Measurements from ENCODE around the gene ARHGAP42.
"Not testable (repeated sequence)": the region's sequence is repeated elsewhere in the genome, so short reads cannot be mapped to it uniquely, and the experiment has no call there.

ARHGAP42 gene

DNA sequence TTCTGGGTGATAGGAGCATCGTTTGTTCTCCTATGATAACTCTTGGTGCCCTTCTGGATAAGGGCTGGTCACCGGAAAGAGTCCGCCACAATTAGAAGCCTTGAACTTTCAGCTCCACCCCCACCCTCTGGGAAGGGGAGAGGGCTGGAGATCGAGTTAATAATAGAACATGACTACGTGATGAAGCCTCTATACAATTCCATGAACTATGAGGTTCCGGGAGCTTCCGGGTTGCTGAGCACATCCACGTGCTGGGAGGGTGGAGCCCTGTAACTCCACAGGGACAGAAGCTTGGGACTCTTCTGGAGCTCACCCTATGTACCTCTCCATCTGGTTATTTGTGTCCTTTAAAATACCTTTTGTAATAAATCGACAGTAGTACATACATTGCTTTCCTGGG lies 40.3 kb downstream of the ARHGAP42 start:
- no peak for DNase-seq

DNA sequence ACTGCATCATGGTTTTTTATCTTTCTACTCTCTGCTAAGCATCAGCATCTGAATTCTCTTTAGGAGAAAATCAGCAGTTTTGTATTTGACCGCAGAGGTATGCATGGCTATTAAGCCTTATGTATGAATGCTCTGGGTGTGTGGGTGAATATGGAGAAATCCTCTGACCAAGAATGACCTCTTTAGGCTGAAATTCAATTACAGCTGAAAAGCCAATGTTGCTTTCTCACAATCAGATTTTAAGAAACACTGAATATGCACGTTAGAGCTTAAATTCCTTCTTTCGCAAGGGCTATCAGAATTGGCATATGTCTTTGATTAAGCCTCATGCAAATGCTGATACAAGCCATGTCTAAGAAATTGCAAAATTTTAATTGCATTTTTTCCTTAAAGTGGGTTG lies 43.2 kb downstream of the ARHGAP42 start:
- DNase-seq: no peak

DNA sequence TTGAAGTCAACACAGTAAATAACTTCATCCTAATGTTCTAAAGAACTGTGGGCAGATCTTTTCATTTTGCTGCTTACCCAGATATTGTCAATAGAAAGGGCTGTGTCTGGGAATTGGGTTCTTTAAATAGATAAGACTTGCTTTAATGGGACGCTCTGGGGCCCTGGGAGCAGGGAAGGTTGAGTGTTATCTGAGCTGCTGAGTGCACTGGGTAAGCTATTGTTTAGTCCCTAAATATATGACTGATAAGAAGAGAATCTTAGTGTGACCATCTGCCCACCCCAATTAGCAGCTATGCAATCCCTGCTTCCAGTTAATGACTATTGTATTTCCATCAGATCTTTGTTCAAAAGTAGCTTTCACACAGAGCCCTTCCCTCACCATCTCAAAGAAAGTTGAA lies 44.4 kb downstream of the ARHGAP42 start:
- no peak for DNase-seq

DNA sequence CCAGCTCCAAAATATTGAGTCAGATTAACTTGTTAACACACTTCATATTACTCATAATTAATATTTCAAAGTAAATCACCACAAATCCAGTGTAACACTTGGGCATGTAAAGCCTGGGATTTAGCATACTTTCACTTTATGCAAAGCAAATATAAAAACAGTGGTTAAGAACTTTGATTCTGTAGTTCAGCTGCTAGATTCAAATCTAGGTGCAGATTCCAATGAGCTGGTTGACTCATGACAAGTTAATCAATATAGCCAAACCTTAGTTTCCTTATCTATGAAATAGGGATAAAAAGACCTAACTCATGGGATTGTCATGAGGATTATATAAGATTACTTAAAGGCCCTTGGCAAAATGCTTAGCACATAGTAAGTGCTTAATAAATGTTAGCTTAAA lies 45.9 kb downstream of the ARHGAP42 start:
- DNase-seq: no peak

DNA sequence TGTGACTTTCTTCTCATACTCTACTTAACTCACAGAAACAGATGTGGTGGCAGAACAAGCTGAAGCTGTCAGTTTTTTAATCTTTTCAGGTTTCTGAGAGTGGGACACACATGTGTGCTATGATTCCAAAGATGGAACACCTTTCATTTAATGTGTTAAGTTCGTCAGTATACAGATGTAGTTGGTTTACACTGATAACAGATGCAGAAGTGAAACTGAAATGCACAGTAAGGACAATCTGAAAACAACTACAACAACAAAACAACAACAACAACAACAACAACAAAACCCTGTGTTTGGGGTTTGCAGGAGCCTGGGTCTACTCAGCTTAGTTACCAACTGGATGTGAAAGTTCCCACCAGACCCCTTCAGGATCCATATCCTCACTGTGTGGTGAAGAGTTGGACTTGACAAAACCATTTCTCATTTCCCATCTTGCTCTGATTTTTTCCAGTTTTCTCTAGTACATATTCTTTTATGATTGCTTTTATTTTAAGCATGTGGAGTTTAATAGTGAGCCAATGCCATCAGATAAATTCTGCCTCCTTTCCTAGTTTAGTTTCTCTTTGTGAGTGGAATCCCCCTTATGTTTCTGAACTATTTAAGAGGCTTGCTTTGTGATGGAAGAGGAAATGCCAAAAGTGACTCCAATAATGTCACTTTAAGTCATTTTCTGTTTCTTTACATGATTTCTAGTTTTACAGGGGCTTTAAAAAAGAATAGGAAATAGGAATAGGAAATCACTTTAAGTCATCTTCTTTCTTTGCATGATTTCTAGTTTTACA lies 47.8 kb downstream of the ARHGAP42 start:
- no peak for DNase-seq

DNA sequence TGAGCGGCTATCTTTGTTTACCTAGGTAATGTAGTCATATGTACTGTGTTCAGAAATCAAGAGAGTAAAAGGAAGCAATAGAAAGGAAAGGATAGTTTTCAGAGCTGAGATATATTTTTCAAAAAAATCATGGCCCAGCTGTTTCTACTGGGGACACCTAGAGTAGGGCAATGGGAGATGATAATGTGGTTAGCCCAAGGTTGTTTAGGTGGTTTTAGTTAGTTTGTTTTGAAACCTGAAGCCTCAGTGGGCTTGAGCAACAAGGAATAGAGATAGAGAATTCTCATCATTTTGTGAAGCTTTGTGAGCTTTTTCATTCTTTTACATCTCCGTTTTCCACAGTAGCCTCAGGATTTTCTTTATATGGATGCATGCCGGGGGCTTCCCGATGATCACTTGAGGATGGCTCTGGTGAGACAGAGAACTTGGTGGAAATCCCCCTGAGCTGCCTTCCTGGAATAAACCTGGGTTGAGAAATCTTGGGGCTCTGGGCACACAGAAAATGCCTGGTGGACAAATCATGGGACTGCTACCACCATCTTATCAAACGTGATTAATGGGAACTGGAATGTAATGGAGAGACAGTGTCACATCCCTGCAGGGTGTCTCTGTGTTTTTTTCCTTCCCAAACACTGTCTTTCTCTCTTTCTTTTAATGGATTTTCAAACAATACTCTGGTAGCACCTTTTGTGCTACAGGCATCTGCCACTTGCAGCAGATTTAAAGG lies 49.0 kb downstream of the ARHGAP42 start:
- no peak for DNase-seq

DNA sequence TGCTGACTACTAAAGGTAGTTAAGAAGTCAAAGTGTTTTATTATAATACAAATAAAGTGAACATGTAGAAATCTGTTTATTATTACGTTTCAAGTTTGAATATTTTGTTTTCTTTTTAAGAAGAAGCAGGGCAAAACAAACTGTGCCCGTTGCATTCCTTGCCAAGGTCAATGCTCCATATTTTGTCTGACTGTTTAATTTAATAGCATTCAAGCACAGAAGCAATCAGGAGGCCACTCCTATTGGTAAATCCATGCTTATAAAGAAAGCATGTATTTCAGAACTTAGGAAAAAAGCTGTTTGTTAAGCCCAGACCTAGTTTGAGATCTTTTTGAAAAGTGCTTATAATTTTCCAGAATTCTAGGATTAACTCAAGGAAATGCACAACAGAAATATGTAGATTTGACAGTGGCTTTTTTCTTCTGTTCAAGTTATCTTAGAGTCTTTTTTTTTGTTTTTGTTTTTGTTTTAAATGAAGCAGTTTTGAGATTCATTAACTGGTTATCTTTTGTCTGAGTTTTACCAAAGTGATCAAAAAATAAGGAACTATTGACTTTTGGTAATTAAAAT lies 51.7 kb downstream of the ARHGAP42 start:
- DNase-seq: no peak

DNA sequence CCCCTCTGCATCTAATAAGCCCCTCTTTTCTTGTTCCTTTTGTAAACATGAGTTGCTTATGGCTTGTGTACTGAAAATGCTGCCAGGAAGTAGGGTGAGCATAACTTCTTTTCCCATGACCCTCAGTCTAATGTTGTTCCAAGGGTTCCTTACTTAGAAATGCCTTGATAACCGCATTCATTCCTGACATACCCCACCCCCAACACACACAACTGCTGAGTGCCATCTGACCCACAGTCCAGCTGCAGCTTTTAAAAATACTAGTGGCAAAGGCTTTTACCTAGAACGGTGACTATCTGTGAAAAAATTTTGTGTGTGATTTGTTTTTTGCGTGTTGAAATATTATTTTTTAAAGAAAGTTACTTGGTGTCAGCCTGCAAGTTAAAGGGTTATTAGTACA lies 52.6 kb downstream of the ARHGAP42 start:
- DNase-seq: no peak

DNA sequence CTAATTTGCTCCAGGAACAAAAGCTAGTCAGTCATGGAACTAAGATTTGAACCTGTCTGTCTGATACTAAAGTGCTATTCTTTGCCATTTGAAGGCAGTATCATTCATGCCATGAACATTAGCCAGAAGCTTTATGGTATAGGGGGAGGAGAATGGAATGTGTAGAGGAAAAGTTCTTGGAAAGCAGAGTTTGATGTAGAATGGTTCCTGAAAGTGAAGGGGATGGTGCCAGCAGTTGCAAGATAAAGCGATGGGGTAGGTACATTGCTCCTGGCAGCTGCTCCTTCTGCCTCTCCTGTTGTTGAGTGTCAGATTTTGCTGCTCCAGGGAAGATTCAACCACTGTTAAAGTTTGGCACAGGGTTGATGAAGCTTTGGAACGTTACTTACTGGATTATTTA lies 53.4 kb downstream of the ARHGAP42 start:
- no peak for DNase-seq

DNA sequence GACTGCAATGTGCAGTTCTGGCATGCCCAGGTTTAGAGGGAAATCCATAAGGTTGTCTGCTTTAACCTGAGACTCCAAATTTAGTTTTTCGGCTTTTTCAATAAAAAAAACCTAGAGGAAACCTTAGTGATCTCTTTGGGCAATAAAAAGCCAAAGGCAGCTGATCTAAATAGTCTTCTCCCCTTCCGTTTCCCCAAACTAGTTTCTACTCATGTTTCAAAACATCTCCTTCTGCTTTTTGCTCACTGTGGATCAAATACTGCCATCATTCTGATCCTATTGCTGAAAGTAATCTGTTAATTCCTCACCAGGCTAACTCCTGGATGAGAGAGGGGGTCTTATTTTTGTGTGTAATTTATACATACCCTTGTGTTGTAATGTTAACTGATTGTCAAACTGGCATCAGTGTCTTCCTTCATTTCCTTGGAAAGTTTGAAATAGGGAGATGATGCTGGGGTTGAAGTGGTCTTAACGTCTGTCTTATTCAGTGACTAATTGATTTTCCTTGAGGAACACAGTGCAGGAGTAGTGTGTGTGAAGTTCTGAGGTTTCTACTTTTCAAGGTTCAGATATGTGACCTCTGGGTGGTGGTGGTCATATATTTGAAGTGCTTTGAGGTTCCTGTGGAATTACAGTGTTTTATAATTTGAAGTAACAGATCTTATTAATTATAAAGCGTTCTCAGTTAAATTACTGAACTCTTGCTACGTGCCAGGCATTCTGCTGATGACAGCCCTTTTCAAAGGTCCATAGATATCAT lies 55.0 kb downstream of the ARHGAP42 start:
- DNase-seq: no peak

DNA sequence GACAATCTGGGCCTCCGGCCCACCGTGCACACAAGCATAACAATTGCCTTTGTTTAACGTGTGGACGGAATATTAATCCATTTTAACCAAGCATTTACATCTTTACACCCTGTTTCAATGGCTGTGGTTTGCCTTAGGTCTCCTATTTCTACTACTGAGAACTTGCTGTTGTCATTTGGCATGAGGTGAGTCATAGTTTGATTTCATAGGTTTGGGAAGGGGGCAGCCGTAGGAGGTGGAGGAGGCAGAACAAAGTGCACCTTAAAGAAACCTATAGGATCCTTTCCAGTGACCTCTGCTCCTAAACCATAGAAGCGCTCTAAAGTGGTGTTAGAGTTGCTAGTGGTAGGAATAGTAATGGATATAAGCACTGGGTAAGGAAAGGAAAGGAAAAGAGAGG lies 59.4 kb downstream of the ARHGAP42 start:
- DNase-seq: no peak

DNA sequence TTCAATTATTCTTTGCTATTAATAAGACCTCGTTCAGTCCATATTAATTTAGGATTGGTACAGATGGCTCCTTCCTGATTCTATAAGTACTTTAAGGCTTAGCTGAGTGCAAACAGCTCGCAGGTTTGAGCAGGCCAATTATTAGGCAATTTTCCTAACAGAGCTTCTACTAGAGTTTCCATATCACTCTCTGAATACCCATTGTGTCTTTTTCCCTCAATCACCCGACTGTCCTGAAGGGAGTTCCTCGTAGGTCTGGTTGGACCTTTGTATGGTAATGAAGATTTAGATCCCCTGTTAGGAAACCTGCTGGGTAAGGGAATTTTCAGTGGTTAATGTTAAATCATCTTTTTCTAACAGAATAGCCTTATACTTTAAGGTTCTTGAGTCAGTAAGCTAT lies 61.1 kb downstream of the ARHGAP42 start:
- no peak for DNase-seq

DNA sequence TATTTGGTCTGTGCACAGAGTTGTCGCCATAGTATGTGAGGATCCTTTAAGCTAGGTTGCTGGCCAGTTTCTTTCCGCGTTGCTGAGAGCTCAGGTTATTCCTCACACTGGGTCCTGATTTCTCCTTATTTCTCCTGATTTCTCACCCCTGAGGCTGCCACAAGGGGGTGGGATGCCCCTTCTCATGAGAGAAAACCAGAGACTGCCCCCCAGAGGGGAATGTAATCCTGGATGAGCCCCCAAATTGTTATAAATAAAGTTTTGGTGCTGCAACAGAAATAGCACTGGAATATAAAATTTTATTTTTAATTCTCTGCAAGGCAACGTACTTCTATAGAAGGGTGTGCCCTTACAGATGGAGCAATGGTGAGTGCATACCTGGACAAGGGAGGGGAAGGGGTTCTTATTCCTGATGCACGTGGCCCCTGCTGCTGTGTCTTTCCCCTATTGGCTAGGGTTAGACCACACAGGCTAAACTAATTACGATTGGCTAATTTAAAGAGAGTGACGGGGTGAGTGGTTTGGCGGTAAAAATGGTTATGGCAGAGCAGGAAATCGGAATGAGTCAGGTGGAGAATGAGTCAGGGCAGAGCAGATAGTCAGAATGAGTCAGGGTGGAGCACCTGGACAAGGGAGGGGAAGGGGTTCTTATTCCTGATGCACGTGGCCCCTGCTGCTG lies 62.9 kb downstream of the ARHGAP42 start:
- DNase-seq: not testable (repeated sequence)

DNA sequence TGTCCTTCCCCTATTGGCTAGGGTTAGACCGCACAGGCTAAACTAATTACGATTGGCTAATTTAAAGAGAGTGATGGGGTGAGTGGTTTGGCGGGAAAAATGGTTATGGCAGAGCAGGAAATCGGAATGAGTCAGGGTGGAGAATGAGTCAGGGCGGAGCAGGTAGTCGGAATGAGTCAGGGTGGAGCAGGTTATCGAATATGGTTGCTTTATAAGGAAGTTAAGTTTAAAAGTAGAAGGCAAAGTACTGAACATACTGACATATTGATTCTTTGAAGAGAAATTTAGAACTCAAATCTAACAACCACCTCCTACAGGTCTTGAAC lies 63.4 kb downstream of the ARHGAP42 start:
- not testable (repeated sequence) for DNase-seq

DNA sequence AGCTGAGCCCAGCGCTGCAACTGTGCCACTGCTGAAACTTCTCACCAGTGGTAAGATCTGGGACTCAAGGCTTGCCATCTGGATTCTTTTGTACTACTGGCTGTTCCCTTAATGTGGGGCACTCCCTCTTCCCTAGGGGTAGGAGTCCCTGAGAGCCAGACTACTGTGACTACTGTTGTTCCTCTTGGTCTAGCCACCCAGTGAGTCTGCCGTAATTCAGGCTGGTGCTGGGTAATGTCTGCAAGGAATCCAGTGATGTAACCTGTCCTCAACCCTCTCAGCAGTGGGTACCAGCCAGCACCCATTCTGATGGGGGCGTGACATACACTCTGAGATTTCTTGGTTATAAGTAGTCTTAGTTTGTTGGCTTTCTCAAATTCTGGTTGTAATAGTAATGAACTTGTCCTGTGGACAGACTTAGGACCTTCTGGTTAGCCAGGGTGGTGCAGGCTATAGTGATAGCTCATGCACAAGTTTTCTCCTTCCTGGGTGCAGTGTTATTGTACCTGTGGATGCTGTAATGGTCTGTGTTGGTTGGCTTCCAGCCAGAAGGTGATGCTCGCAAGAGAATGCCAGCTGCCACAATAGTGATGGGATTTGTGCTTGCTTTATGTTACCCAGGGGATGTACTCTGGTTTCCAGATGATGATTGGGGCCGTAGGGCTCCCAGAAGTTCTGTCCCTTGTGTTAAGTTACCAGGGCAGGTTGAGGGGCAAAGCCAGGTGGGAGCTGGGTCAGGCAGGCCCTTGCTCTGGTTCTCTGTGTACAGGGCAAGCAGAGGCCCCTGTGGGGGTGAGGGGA lies 65.5 kb downstream of the ARHGAP42 start:
- DNase-seq: no peak

DNA sequence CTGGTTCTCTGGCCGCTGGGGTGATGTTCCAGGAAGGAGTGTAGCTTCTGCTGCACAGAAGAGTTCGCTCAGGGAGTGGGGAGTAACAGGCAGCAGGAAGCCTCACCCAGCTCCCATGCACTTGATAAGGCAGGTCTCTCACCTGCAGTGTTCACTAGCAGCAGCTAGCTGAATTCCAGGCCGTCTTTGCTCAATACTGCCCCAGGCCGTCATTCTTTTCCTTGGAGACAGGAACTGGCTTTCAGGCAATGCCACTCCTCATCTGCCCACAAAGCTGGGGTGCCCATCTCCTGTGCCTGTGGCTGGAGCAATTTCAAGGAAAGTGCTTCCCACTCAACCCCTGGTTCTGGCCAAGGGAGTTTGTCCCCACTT lies 66.1 kb downstream of the ARHGAP42 start:
- no peak for DNase-seq

DNA sequence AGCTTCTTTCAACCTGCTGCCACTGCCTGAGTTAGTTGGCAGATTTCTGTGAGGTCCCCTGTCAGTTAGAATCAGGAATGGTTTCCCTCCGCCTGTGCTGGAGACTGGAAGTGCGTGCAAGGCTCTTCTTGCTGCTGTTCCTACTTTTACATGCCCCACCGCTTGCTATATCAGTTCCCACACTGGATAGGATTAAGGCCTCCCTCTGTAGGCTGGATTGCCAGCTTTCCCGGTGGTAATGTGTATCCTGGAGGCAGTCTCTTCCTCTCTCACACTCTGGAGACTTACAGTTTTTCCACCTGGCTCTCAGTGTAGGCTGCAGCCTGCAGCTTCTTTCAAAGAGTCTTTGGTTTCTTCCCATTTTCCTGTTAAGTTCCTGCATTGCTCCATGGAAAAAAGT lies 66.5 kb downstream of the ARHGAP42 start:
- DNase-seq: no peak

DNA sequence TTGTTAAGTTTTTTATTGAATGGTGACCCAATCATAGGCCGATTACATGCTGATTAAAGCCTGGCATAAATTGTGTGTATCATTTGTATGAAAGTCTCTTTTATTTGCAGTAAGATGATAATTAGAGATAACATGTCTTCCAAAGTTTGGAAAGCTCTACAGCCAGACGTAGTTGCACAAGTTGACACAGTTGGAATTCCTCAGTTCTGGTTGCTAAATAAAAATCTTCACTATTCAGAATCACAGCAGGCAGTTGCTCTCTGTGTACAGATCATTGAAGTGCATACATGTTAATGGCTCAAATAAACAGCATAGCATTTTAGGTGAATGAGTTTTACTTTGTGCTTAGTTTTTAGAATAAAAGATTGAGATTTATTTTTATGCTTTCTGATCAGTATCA lies 69.5 kb downstream of the ARHGAP42 start:
- no peak for DNase-seq

DNA sequence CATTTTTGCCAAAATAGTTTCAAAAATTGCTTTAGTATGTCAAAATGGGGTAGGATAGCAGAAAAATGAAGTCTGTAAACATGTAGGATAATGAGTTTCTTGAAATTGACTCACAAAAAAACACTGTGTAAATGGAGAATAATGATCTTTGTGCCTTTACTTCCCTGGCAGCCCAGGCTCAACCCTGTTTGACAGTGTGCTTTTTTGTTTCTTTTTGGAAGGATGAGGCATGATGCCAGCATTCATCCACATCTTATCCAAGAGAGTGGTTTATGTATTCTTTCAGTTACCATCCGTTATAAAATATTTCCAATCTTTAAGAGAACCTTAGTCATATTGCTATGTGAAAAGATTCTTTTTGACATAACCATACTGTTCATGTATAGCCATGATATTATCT lies 70.6 kb downstream of the ARHGAP42 start:
- no peak for DNase-seq

DNA sequence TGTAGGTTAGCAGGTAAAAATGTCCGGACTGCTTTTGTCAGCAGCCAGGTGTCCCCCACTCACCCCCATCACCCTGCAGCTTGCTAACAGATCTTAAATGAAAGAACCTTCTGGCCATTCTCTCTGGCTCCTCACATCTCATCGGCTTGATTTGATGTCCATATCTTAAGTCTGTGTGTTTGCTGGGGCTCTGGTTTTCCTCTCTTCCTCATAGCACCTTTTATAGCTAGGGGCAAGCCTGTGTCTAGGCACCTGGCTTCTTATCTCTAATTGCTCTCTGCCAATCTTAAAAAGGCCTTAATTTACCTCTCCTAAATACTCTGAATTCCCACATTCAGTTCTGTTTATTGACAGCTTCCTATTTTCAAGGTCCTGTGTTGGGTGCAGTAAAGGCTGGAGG lies 72.0 kb downstream of the ARHGAP42 start:
- DNase-seq: no peak

DNA sequence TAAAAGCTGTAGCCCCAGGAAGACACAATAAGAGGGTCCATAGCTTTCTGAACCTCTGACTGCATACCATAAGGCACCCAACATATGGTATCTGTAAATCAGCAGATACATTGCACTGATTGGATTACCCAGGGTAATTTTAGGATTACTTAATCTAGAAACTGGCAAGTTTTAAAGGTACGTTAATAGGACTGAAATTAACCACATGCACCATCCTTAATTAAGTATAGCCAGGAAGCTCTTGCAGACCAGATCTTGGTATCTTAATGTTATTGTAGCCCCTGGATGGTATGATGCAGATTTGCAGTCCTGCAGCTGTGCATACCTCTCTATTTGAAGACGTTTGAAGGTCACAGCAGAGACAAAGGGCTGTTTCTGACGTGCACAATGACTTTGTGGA lies 72.8 kb downstream of the ARHGAP42 start:
- no peak for DNase-seq

DNA sequence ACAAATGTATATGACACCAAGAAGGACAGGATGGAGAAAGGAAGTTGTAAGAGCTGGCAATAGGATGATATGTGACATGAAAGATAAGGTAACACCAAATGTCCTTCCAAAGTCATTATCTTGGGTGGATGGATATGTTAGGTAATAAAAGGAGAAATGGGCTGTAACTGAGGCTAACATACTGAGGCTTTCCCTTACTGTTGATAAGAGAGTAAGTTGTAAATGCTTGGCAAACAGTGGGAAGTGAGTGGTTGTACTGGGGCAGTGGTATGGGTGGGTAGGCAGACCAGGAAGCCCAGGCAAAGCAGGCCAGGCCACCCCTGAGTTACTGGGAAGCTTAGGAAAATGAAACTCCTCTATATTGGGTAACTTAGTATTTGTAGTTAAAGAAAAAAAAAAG lies 73.7 kb downstream of the ARHGAP42 start:
- DNase-seq: no peak
